Amniotic stem cell (primary cell): ENCODE results near the gene EMP2.

Experiments used
- DNase-seq: peaks from one replicate; lab custom pipeline; 2025; lab: John Stamatoyannopoulos, UW

The EMP2 gene

GRCh38 chr16:10485698-10486382 is 94.6 kb downstream of the EMP2 start:
- DNase-seq: no peak

DNA sequence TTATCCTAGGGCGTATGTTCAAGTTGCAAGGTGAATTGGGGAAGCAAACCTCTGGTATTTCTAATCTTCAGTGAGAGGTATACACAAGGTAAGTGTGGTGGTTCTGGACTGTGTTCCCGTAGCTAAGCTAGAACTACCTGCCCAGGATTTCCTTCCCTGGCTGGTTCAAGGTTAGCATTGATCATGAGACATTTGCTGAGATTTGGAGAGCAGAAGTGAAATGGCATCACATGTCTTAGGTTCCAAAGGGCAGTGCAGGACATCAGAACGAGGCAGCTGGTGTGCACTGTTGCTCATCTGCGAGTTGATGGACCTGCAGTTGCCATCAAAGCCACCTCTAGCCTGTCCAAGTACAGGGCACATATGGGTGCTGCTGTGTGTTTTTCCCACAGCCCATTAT is 95.2 kb downstream of the EMP2 start:
- no peak for DNase-seq

- no peak for DNase-seq
Measured at GRCh38 chr16:10480151-10480550, 100.2 kb downstream of the EMP2 start.
